Measurements from ENCODE around the gene SLC2A4RG.

The SLC2A4RG gene

GRCh38 chr20:63778034-63778752 lies 38.6 kb downstream of the SLC2A4RG start:
- no peak for DNase-seq

GRCh38 chr20:63778857-63779256 lies 39.3 kb downstream of the SLC2A4RG start:
- DNase-seq = no peak

- DNase-seq = no peak
These were observed 41.6 kb downstream of the SLC2A4RG start for GRCh38 chr20:63781181-63781580.

GRCh38 chr20:63782051-63782471 lies 42.5 kb downstream of the SLC2A4RG start:
- peak in 1 of 2 donors; percentile 37 for DNase-seq

GRCh38 chr20:63782521-63782971 lies 43.0 kb downstream of the SLC2A4RG start:
- DNase-seq = no peak

- DNase-seq = no peak
These were observed 44.4 kb downstream of the SLC2A4RG start for GRCh38 chr20:63783970-63784369.

- no peak for DNase-seq
These were observed 46.1 kb downstream of the SLC2A4RG start for GRCh38 chr20:63785691-63786131.

- no peak for DNase-seq
These were observed 47.7 kb downstream of the SLC2A4RG start for GRCh38 chr20:63787302-63787701.

- no peak for DNase-seq
These were observed 48.2 kb downstream of the SLC2A4RG start for GRCh38 chr20:63787749-63788148.

GRCh38 chr20:63789836-63790571 lies 50.4 kb downstream of the SLC2A4RG start:
- no peak for DNase-seq

GRCh38 chr20:63790572-63791168 lies 51.1 kb downstream of the SLC2A4RG start:
- no peak for DNase-seq

GRCh38 chr20:63791497-63792156 lies 52.1 kb downstream of the SLC2A4RG start:
- DNase-seq = no peak

GRCh38 chr20:63792866-63793265 lies 53.3 kb downstream of the SLC2A4RG start:
- no peak for DNase-seq

Measured in stimulated activated CD4-positive, alpha-beta T cell treated with anti-CD3 and anti-CD28 coated beads, Interleukin-2, amount 100 ng/mL, for 48 hours (primary cell).